Measurements from ENCODE around the gene LTF.
"Not testable (repeated sequence)": the region's sequence is repeated elsewhere in the genome, so short reads cannot be mapped to it uniquely, and the experiment has no call there.

LTF gene

GRCh38 chr3:46496746-46497555 lies 32.2 kb upstream of the LTF start:
- Mint-ChIP-seq H3K9me3 (no peaks in the 10 kb centered on the region), H3K4me1 (no peaks in the 10 kb centered on the region), H3K27ac (peak overlapping the region; percentile 43), H3K4me3 (no peak overlapping the region), H3K36me3 (no peaks in the 10 kb centered on the region)
- ATAC-seq (peak; percentile 61), DNase-seq (ENCODE audit: low spot score in 2 of 2) (peak in 1 of 2 donors; percentile 64)

- H3K27ac Mint-ChIP-seq, result no peak overlapping the region
- no peaks in the 10 kb centered on the region for H3K36me3 Mint-ChIP-seq
- H3K9me3 Mint-ChIP-seq, result no peaks in the 10 kb centered on the region
- H3K4me3 Mint-ChIP-seq, result no peak overlapping the region
- ATAC-seq (no peak), DNase-seq (ENCODE audit: low spot score in 2 of 2) (peak in 1 of 2 donors; percentile 34)
- H3K4me1 Mint-ChIP-seq, result no peaks in the 10 kb centered on the region
Observed at GRCh38 chr3:46495901-46496456, 31.3 kb upstream of the LTF start.

- not testable (repeated sequence) for H3K4me3 Mint-ChIP-seq, H3K4me1 Mint-ChIP-seq, H3K27ac Mint-ChIP-seq, H3K36me3 Mint-ChIP-seq, H3K9me3 Mint-ChIP-seq, ATAC-seq
- peak in 1 of 2 donors; percentile 15 for DNase-seq (ENCODE audit: low spot score in 2 of 2)
Observed at GRCh38 chr3:46494491-46494890, 29.8 kb upstream of the LTF start.

GRCh38 chr3:46492890-46493547 lies 28.3 kb upstream of the LTF start:
- Mint-ChIP-seq H3K9me3 (no peaks in the 10 kb centered on the region), H3K4me3 (no peak overlapping the region), H3K4me1 (peaks cover 8% of the 10 kb centered on the region), H3K36me3 (no peaks in the 10 kb centered on the region), H3K27ac (no peak overlapping the region)
- DNase-seq (ENCODE audit: low spot score in 2 of 2) (no peak), ATAC-seq (no peak)

GRCh38 chr3:46491089-46492070 lies 26.7 kb upstream of the LTF start:
- Mint-ChIP-seq H3K4me3 (no peak overlapping the region), H3K4me1 (peaks cover 8% of the 10 kb centered on the region), H3K27ac (no peak overlapping the region), H3K9me3 (no peaks in the 10 kb centered on the region), H3K36me3 (no peaks in the 10 kb centered on the region)
- ATAC-seq, result no peak
- DNase-seq (ENCODE audit: low spot score in 2 of 2), result no peak

- Mint-ChIP-seq H3K27ac (no peak overlapping the region), H3K36me3 (no peaks in the 10 kb centered on the region), H3K4me1 (peaks cover 8% of the 10 kb centered on the region), H3K9me3 (no peaks in the 10 kb centered on the region), H3K4me3 (no peak overlapping the region)
- no peak for DNase-seq (ENCODE audit: low spot score in 2 of 2)
- no peak for ATAC-seq
Observed at GRCh38 chr3:46490338-46491084, 25.8 kb upstream of the LTF start.

GRCh38 chr3:46489875-46490274 lies 25.2 kb upstream of the LTF start:
- H3K4me3 Mint-ChIP-seq, result no peak overlapping the region
- no peak overlapping the region for H3K27ac Mint-ChIP-seq
- ATAC-seq, result no peak

GRCh38 chr3:46489381-46489780 lies 24.7 kb upstream of the LTF start:
- H3K27ac Mint-ChIP-seq, result no peak overlapping the region
- no peak for DNase-seq (ENCODE audit: low spot score in 2 of 2)
- no peaks in the 10 kb centered on the region for H3K9me3 Mint-ChIP-seq
- peaks cover 8% of the 10 kb centered on the region for H3K4me1 Mint-ChIP-seq
- no peaks in the 10 kb centered on the region for H3K36me3 Mint-ChIP-seq
- H3K4me3 Mint-ChIP-seq, result peak overlapping the region; percentile 44
- ATAC-seq, result no peak

More at GRCh38 chr3:46489875-46490274, 25.2 kb upstream of the LTF start:
- Mint-ChIP-seq H3K4me1 (peaks cover 8% of the 10 kb centered on the region), H3K36me3 (no peaks in the 10 kb centered on the region), H3K9me3 (no peaks in the 10 kb centered on the region)
- DNase-seq (ENCODE audit: low spot score in 2 of 2), result no peak

GRCh38 chr3:46488735-46489361 lies 24.1 kb upstream of the LTF start:
- DNase-seq (ENCODE audit: low spot score in 2 of 2), result peak; percentile 88 to 96
- no peaks in the 10 kb centered on the region for H3K9me3 Mint-ChIP-seq
- peaks cover 8% of the 10 kb centered on the region for H3K4me1 Mint-ChIP-seq
- peak; percentile 97 for ATAC-seq
- peak overlapping the region; percentile 44 for H3K4me3 Mint-ChIP-seq
- H3K27ac Mint-ChIP-seq, result no peak overlapping the region
- H3K36me3 Mint-ChIP-seq, result no peaks in the 10 kb centered on the region

- H3K27ac Mint-ChIP-seq, result no peak overlapping the region
- no peaks in the 10 kb centered on the region for H3K36me3 Mint-ChIP-seq
- H3K9me3 Mint-ChIP-seq, result no peaks in the 10 kb centered on the region
- H3K4me1 Mint-ChIP-seq, result peaks cover 8% of the 10 kb centered on the region
- no peak overlapping the region for H3K4me3 Mint-ChIP-seq
- ATAC-seq (no peak), DNase-seq (ENCODE audit: low spot score in 2 of 2) (no peak)
Observed at GRCh38 chr3:46485779-46486175, 21.1 kb upstream of the LTF start.

- H3K27ac Mint-ChIP-seq, result no peak overlapping the region
- no peak for DNase-seq (ENCODE audit: low spot score in 2 of 2)
- no peak overlapping the region for H3K4me3 Mint-ChIP-seq
- H3K9me3 Mint-ChIP-seq, result no peaks in the 10 kb centered on the region
- no peak for ATAC-seq
- peaks cover 8% of the 10 kb centered on the region for H3K4me1 Mint-ChIP-seq
- no peaks in the 10 kb centered on the region for H3K36me3 Mint-ChIP-seq
Observed at GRCh38 chr3:46484911-46485778, 20.4 kb upstream of the LTF start.

GRCh38 chr3:46484388-46484787 lies 19.7 kb upstream of the LTF start:
- no peak overlapping the region for H3K4me3 Mint-ChIP-seq
- no peak overlapping the region for H3K27ac Mint-ChIP-seq
- peaks cover 8% of the 10 kb centered on the region for H3K4me1 Mint-ChIP-seq
- DNase-seq (ENCODE audit: low spot score in 2 of 2) (no peak), ATAC-seq (no peak)
- no peaks in the 10 kb centered on the region for H3K36me3 Mint-ChIP-seq
- no peaks in the 10 kb centered on the region for H3K9me3 Mint-ChIP-seq

- ATAC-seq (no peak), DNase-seq (ENCODE audit: low spot score in 2 of 2) (no peak)
- Mint-ChIP-seq H3K4me1 (peaks cover 3% of the 10 kb centered on the region), H3K36me3 (no peaks in the 10 kb centered on the region), H3K27ac (no peak overlapping the region), H3K4me3 (no peak overlapping the region), H3K9me3 (no peaks in the 10 kb centered on the region)
Observed at GRCh38 chr3:46483825-46484224, 19.1 kb upstream of the LTF start.

Data from stimulated activated effector memory CD8-positive, alpha-beta T cell treated with anti-CD3 and anti-CD28 coated beads, Interleukin-12 subunit alpha, Interleukin-12 subunit beta, amount 100 ng/mL, for 72 hours (primary cell).